Raji (cell line): ENCODE results near the gene CATSPER3.

Source experiments
- POLR2A ChIP-seq: IDR thresholded peaks from 2 replicates; pipeline ENCODE4 v1.6.1; 2011; ENCODE audit warnings: low read depth, low read length, control low read depth; ENCODE audit not compliant: insufficient read depth

The CATSPER3 gene

GRCh38 chr5:134967607-134968006 is at the start of gene CATSPER3:
Gene CATSPER3 (plus strand): TSS chr5:134967907. CDS start chr5:134967992, 85 bp downstream.
- no peak for TF ChIP-seq POLR2A

GRCh38 chr5:134918861-134919260 is 48.8 kb upstream of the CATSPER3 start:
- TF ChIP-seq POLR2A: no peak

GRCh38 chr5:134920848-134921575 is 46.7 kb upstream of the CATSPER3 start:
- TF ChIP-seq POLR2A: no peak

DNA sequence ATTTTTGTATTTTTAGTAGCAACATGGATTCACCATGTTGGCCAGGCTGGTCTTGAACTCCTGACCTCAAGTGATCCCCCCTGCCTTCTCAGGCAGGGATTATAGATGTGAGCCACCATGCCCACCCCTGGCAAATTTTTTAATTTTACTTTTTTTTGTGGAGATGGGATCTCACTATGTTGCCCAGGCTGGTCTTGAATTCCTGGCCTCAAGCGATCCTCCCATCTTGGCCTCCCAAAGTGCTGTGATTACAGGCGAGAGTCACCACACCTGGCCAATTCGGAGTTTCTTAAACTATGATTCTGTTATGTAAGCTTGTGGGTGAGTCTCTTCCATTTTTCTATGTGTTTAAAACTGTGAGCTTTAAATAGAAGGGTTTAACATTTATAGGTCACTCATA is 35.2 kb upstream of the CATSPER3 start:
- no peak for TF ChIP-seq POLR2A

DNA sequence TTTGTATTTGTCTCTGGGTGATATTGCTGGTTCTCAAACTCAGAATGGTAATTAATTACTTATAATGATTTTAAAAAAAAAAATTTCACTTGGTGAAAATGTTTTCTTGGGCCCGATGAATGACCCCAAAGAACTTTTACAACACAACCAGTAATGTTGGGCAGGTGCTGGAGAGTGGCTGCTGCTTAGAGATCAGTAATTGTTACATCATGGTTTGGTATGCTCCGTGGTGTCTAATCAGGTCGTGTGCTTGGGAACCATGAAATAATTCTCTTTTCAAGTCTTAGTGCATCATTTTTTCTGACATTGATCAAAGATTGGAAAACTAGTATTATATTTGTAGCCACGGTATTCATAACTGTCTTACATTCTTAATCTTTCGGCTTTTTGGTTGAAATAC is 33.5 kb upstream of the CATSPER3 start:
- TF ChIP-seq POLR2A: no peak

DNA sequence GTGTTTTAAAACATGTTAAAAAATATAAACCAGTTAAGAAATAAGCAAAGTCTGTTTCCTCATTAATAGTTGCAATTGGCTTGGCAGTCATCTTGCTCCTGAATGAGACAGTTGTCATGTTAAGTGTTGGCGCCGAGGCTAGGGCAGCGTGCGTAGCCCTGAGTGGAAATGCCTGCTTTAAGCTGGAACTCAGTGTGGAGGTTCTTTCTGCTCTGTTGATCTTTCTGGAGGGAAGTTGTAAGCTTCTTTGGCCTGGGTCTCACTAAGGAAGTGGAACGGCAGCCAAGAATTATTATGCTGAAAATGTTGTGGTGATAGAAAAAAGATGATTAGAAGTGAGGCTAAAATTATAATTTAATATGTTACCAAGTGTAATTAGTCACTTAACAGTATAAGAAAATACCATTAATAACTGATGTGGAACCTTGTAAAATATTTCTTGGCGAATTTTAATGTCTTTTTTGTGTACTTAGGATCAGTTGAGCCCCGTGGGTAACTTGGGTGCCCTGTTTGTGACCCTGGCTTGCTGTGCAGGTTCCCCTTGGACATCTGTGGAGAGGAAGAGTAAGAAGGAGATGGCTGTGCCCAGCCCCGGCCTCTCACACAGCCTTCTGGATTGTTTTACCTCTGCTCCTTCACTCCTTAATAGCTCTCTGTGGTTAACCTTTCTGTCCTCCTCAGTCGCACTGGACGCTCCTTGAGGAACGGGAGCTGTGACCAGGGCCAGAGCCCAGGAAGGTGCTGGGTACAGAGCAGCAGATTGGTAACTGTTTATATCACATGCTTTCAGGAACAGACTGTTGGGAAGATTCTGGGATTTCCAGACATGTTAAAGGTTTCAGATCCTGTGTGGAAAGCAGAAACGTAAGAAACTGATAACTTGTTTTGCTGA is 31.8 kb upstream of the CATSPER3 start:
- TF ChIP-seq POLR2A: no peak

DNA sequence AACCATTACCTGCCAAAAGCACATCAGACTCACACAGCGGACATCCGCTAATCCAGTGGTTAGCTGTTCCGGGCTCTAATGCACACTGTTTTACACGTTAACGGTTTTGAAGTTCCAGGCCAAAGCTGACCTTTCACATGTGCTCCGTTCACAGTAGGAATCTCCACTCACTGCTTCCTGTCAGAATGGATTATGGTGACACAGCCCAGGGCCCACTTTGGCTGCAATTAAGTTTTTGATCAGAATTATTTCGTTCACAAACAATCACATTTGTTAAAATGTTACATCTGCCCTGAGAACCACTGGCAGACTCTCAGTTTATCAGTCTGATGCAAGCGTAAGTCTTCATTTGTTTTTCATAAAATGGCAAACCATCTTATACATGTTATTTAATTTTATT is 30.2 kb upstream of the CATSPER3 start:
- no peak for TF ChIP-seq POLR2A

DNA sequence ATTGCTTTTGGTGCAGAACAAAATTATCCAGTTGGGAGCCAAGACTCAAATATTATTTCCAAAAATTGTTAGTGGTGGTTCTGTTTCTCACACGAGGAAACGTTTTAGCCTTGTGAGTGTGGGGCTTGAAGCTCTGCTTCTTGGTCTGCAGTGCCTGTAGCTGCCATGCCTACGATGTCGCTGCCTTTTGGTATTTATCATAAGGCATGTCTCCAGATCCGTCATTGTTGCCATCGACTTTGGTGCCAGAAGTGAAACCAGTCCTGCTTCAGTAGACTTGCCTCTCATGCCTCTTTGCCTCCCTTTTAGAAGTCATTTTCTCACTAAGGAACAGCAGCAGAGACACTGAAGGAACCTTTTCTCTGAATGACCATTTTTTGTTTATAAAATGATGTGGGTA is 29.7 kb upstream of the CATSPER3 start:
- TF ChIP-seq POLR2A: no peak

DNA sequence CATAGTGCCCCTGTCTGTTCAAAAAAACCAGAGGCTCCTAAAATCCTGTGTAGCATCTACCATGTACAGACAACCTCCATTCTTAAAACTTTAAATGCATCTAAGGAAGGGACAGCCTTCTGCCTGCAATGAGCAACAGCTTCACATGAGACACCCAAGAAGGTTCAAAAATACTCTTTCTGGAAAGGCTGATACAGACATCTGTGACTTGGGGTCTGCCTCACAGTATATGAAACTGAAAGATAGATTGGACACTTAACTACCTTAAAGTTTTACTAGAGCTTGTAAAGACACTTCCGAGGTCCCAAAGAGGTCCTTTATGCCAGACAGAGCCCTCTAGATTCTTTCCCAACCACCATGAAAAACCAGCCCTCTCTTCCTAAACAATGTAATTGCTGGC is 28.2 kb upstream of the CATSPER3 start:
- no peak for TF ChIP-seq POLR2A

DNA sequence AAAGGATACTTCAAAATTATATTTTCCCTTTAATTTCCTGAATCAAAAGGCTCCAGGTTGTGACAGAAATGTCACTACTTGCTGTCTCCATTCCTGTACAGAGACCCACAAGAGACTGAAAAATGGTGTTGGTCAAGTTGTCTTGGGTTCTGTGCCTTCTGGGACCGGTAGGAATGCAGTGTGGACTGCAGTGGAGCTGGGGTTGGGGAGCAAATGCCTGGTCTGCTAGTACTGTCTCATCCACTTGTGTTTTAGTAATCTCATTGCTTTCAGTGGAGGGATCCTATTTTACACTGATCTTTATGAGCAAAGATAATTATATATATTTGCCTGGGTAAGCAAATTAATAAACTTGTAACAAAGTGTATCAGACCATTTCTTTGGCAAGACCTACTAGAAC is 24.2 kb upstream of the CATSPER3 start:
- TF ChIP-seq POLR2A: no peak

- no peak for TF ChIP-seq POLR2A
These were observed 23.1 kb upstream of the CATSPER3 start for GRCh38 chr5:134944630-134945029.

DNA sequence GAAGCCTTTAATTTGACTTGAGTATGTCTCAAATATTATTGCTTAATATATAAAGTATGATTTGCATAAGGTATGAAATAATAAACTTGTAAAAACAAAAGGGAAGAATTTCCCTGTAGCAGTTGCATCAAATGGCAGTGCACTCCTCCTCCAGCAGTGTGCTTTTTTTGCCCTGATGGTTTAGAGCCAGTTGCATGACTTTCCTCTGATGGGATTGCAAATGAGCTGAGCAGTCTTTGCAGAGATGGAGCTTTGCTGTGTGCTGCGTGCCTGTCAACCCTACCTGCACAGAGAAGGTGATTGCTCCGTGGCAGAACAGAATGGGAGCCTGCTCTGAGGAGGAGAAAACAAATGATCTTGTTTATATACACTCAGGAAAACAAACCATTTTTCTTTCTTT is 22.7 kb upstream of the CATSPER3 start:
- TF ChIP-seq POLR2A: no peak

DNA sequence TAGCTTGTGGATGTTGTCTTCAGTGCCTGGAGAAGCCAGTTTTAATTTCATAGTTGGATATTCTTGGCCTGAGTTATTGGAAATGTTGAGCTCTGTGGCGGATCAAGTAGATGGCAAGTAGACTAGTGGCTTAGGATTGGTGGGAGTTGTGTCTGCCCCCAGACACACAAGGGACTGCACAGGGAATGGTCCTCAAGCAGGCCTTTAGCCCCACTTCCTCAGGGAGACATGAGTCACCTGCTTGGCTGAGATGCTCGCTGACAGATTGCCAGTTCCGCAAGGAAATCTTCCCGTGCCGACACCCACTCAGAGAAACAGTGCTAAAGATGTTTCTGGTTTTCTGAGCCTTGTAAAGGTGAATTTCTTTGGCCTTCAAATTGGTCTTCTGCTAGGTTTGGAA is 18.8 kb upstream of the CATSPER3 start:
- TF ChIP-seq POLR2A: no peak

- TF ChIP-seq POLR2A: no peak
These were observed 18.4 kb upstream of the CATSPER3 start for GRCh38 chr5:134949316-134949715.

- TF ChIP-seq POLR2A: no peak
These were observed 9.6 kb upstream of the CATSPER3 start for GRCh38 chr5:134957920-134958608.

- TF ChIP-seq POLR2A: no peak
These were observed 9.0 kb upstream of the CATSPER3 start for GRCh38 chr5:134958755-134959154.
